HEK293T (cell line): ENCODE results near the gene PRPF40B.

Experiments used
- CTCF ChIA-PET: fragments of 350-600 bp; formaldehyde crosslinking; extraction: SDS; loops from one replicate; lab custom pipeline; 2021; ENCODE audit warnings: antibody characterized with exemption, inconsistent platforms; lab: Yijun Ruan, JAX
- POLR2A ChIA-PET: fragments of 350-600 bp; formaldehyde crosslinking; extraction: SDS; loops from one replicate; lab custom pipeline; 2020; ENCODE audit warnings: antibody characterized with exemption, inconsistent platforms; lab: Yijun Ruan, JAX
- DNase-seq: peaks from one replicate; pipeline ENCODE4 v3.0.0; 2012; ENCODE audit warnings: mixed read lengths; ENCODE audit errors: extremely low spot score
- ARNT ChIP-seq: fragments of 450-650 bp; IDR thresholded peaks from 2 replicates; pipeline ENCODE4 v1.6.1; 2017; ENCODE audit warnings: mild to moderate bottlenecking
- BHLHE40 ChIP-seq: fragments of 450-650 bp; IDR thresholded peaks from 2 replicates; pipeline ENCODE4 v1.6.1; 2016; ENCODE audit warnings: mild to moderate bottlenecking, moderate library complexity, borderline replicate concordance
- CTBP1 ChIP-seq: fragments of 450-650 bp; IDR thresholded peaks from 2 replicates; pipeline ENCODE4 v1.6.1; 2016; ENCODE audit warnings: borderline replicate concordance
- ELF4 ChIP-seq: fragments of 450-650 bp; IDR thresholded peaks from 2 replicates; pipeline ENCODE4 v1.6.1; 2017; ENCODE audit warnings: antibody characterized with exemption
- FOXA1 ChIP-seq: fragments of 450-650 bp; IDR thresholded peaks from 2 replicates; pipeline ENCODE4 v1.6.1; 2016; ENCODE audit warnings: mild to moderate bottlenecking
- FOXK2 ChIP-seq: fragments of 450-650 bp; IDR thresholded peaks from 2 replicates; pipeline ENCODE4 v1.6.1; 2016; ENCODE audit warnings: mild to moderate bottlenecking
- FOXM1 ChIP-seq: fragments of 450-650 bp; IDR thresholded peaks from 2 replicates; pipeline ENCODE4 v1.6.1; 2017; ENCODE audit warnings: mild to moderate bottlenecking, borderline replicate concordance
- HDGF ChIP-seq: fragments of 450-650 bp; IDR thresholded peaks from 2 replicates; pipeline ENCODE4 v1.6.1; 2017; ENCODE audit warnings: antibody characterized with exemption, borderline replicate concordance
- L3MBTL2 ChIP-seq: fragments of 450-650 bp; conservative IDR thresholded peaks from 2 replicates; pipeline ENCODE4 v1.6.1; 2016; ENCODE audit warnings: mild to moderate bottlenecking
- LEF1 ChIP-seq: fragments of 450-650 bp; IDR thresholded peaks from 2 replicates; pipeline ENCODE4 v1.6.1; 2017; ENCODE audit warnings: mild to moderate bottlenecking, borderline replicate concordance
- NFRKB ChIP-seq: fragments of 450-650 bp; IDR thresholded peaks from 2 replicates; pipeline ENCODE4 v1.6.1; 2016; ENCODE audit warnings: mild to moderate bottlenecking, moderate library complexity
- PKNOX1 ChIP-seq: fragments of 450-650 bp; IDR thresholded peaks from 2 replicates; pipeline ENCODE4 v1.6.1; 2016
- SP1 ChIP-seq: fragments of 450-650 bp; IDR thresholded peaks from 2 replicates; pipeline ENCODE4 v1.6.1; 2017
- SUZ12 ChIP-seq: fragments of 450-650 bp; IDR thresholded peaks from 2 replicates; pipeline ENCODE4 v1.6.1; 2016; ENCODE audit warnings: mild to moderate bottlenecking
- TARDBP ChIP-seq: fragments of 450-650 bp; IDR thresholded peaks from 2 replicates; pipeline ENCODE4 v1.6.1; 2016
- ZNF384 ChIP-seq: fragments of 450-650 bp; IDR thresholded peaks from 2 replicates; pipeline ENCODE4 v1.6.1; 2016

Gene PRPF40B

DNA sequence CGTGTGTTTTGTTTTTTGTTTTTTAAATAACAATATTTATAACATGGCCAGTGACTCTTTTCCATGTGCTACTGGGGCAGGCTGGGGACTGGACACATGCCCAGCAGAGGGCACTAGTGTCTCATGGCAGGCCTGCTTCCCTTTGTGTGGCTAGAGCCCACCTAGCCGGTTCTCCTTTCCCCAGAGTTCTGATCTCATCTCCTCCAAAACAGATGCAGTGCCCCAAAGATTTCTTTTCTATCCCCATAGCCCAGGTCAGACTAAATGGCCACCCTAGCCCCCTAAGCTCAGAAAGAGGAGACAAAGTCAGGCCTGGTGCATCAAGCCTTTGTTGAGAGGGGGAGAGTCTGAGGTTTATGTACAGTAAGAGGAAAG is 21.2 kb downstream of the PRPF40B start:
- DNase-seq = peak; percentile 85
- CTCF ChIA-PET = interaction anchor here (1.0 to 1.1 kb wide), 2 partner anchors 35 to 62 kb away, joined by 3 to 4 read pairs; no protein-coding TSS in a partner anchor
- TF ChIP-seq ZNF384 (no peak), SP1 (no peak), BHLHE40 (no peak), FOXM1 (no peak), FOXK2 (no peak), L3MBTL2 (no peak), PKNOX1 (no peak)
- POLR2A ChIA-PET = interaction anchor here (1.3 to 3.4 kb wide), 2 partner anchors 97 kb away, joined by 3 to 14 read pairs; partner anchors contain the start of gene TMBIM6

- POLR2A ChIA-PET = interaction anchor here (1.3 kb wide), 1 partner anchor 96 kb away, joined by 3 read pairs; no protein-coding TSS in a partner anchor
- no peak for DNase-seq
- CTCF ChIA-PET = interaction anchor here (0.6 to 1.0 kb wide), 4 partner anchors 34 to 341 kb away, joined by 3 to 7 read pairs (median 4); no protein-coding TSS in a partner anchor
- no peak for TF ChIP-seq SUZ12
- TF ChIP-seq TARDBP = no peak
- TF ChIP-seq ARNT = no peak
- no peak for TF ChIP-seq HDGF
- no peak for TF ChIP-seq ZNF384
- TF ChIP-seq FOXM1 = no peak
- no peak for TF ChIP-seq PKNOX1
- no peak for TF ChIP-seq ELF4
- TF ChIP-seq LEF1 = no peak
Measured at GRCh38 chr12:49645146-49646039, 22.0 kb downstream of the PRPF40B start.

DNA sequence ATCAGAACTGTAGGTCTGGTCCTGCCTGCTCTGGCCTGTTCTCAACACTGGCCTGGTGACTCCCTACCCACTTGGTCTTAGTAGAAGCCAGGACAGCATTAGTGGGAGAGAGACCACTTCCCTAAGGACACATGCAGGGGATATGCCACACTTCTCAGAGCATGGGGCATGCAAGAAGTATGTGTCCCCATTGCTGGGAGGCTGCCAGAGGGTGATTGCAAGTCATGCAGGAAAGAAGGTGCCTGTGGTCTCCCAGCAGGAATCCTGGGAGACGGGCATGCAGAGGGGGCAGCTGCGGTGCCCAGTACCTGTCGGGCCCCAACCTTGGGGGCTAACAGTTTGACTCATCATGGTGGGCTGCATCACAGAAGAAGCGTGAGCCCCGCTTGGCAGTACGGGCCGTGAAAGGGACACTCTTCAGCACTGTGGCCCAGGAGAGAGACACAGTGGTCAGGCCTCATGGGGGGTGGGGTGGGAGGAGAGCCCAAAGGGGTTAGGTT is 23.0 kb downstream of the PRPF40B start:
- CTCF ChIA-PET = no interaction called here

GRCh38 chr12:49646871-49647654 is 23.7 kb downstream of the PRPF40B start:
- no peak for DNase-seq
- POLR2A ChIA-PET = interaction anchor here (0.8 to 2.0 kb wide), 3 partner anchors 56 to 96 kb away, joined by 3 to 13 read pairs (median 5); partner anchors contain the start of gene TMBIM6
- CTCF ChIA-PET = interaction anchor here (0.6 to 0.7 kb wide), 2 partner anchors 11 to 103 kb away, joined by 3 to 4 read pairs; no protein-coding TSS in a partner anchor
- no peak for TF ChIP-seq CTBP1

More for the DNA sequence above, 23.0 kb downstream of the PRPF40B start:
- TF ChIP-seq ARNT (no peak), TARDBP (no peak), FOXA1 (no peak)
- POLR2A ChIA-PET = no interaction called here
- no peak for DNase-seq

DNA sequence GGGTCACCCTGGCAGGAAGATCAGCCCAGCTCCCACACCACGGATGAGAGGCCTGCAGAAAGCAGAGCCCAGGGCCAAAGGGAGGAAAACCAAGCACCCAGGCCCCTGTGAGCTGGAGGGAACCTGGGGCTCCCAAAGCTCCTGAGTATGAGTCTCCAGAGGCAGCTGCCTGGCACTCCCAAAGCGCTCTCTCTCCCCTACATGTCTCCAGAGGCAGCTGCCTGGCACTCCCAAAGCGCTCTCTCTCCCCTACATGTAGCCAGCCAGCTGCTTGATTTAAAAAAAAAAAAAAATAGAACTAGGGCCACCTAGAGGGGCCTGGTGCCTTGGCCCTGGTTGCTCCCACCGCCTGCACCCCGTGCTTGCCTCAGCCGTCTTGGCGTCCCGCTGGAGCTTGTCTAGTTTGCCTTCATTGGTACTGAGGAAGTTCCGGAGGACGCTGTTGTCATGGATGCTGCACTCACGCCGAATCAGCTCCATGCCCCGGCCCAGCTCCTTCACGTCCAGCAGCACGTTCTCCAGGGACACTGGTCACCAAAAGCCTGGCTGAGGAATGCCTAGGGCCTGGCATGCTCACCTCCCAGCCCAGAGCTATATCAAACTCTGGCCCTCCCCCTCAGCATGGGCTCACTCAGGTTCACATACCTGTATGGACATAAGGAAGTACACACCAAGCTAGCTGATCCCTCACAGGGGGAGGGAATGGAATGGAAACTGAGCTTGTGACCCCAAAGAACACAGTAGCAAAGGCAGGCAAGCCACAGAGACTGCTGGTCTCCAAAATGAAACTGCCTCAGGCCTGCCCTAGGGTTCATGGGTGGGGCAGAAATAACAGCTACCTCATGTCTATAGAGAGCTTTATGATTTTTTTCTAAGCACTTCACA is 24.7 kb downstream of the PRPF40B start:
- POLR2A ChIA-PET = interaction anchor here (0.8 to 2.0 kb wide), 3 partner anchors 55 to 95 kb away, joined by 3 to 13 read pairs (median 5); partner anchors contain the start of gene TMBIM6
- CTCF ChIA-PET = interaction anchor here (0.6 to 1.0 kb wide), 4 partner anchors 10 to 102 kb away, joined by 3 to 5 read pairs (median 4); no protein-coding TSS in a partner anchor
- no peak for DNase-seq

DNA sequence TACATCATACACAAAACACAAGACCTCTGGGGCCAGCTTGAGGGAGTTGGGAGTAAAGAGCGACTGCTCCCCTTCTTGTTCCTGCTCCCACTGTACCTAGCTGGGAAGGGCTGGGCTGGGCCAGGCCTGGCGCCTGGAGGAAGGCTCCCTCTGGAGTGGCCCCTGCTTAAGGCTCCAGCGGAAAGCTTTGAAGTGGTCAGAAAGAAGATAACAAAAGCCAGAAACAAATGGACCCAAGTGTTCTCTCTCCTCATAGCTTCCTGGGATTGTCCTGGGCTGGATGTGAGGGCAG is 25.3 kb downstream of the PRPF40B start:
- POLR2A ChIA-PET = interaction anchor here (2.0 kb wide), 2 partner anchors 55 to 93 kb away, joined by 5 to 13 read pairs; partner anchors contain the start of gene TMBIM6
- CTCF ChIA-PET = interaction anchor here (0.9 to 1.0 kb wide), 2 partner anchors 9 to 59 kb away, joined by 3 to 5 read pairs; no protein-coding TSS in a partner anchor
- TF ChIP-seq TARDBP (no peak), LEF1 (no peak), HDGF (no peak), ELF4 (no peak), ZNF384 (no peak), BHLHE40 (no peak), NFRKB (no peak), FOXA1 (no peak), PKNOX1 (no peak), SP1 (no peak), FOXK2 (no peak), FOXM1 (no peak), SUZ12 (no peak), CTBP1 (no peak), L3MBTL2 (no peak), ARNT (no peak)
- no peak for DNase-seq

More for the DNA sequence above, 24.7 kb downstream of the PRPF40B start:
- TF ChIP-seq FOXM1 (no peak), L3MBTL2 (no peak), TARDBP (no peak), LEF1 (no peak), SUZ12 (no peak), SP1 (no peak), ZNF384 (no peak), CTBP1 (no peak)
